ENCODE data around the gene PPP1R9B. TPM values are rescaled to one million over a fixed set of nuclear protein-coding genes. Genes with fewer than 3 reads are reported as not detected.

The PPP1R9B gene
- total and polyA plus RNA-seq, 2 of the 8 experiments (the other 6 are each of a cell fraction or from before 2014, with no cell fraction given) = 5.2 to 13.1 TPM

DNA sequence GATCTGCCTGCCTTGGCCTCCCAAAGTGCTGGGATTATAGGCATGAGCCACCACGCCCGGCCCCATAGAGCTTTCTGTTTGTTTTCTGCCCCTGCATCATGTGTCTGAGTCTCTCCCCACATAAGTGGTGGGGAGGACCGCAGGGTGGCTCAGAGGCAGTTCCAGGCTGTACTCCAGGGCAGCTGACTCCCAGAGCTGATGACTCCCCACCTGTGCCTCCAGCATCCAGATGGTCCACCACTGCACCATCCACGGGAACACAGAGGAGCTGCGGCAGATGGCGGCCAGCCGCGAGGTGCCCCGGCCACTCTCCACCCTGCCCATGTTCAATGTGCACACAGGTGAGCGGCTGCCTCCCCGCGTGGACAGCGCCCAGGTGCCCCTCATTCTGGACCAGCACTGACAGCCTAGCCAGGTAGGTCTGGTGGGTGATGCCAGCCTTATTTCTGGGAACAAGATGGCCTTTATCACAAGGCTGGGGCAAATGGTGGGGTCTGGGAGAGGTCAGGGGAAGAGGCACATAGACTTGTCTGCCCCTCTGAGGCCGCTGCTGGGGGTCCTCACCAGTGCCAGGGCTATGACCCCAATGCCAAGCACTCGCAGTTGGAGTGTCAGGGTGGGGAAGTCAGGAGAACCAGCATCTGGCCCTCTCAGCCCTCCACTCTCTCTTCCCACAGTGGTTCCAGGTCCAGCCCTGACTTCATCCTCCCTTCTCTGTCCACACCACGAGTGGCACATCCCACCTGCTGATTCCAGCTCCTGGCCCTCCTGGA lies 24.7 kb upstream of the PPP1R9B start:
- no peak overlapping the region for H2BK12ac ChIP-seq (ENCODE audit: low read depth, low read length)
- H3K79me1 ChIP-seq (ENCODE audit: low read depth, low read length) = no peaks in the 10 kb centered on the region
- H3K23me2 ChIP-seq (ENCODE audit: low read depth, low read length) = no peaks in the 10 kb centered on the region
- H3K18ac ChIP-seq (ENCODE audit: extremely low read depth, low read length) = no peak overlapping the region
- H2BK15ac ChIP-seq (ENCODE audit: low read length) = 0 out of 2 replicates have a peak overlapping the region, but pooled peaks have one; percentile 63
- H3K27me3 ChIP-seq (replicated peaks in 1 of 4; ENCODE audit: control insufficient read depth in 3 of 4, extremely low read depth in 1 of 4, insufficient read depth in 3 of 4, low read length in 3 of 4) = no peaks in the 10 kb centered on the region
- H4K20me1 ChIP-seq (replicated peaks in 1 of 2; ENCODE audit: control insufficient read depth in 1 of 2, insufficient read depth in 2 of 2, low read length in 2 of 2) = no peaks in the 10 kb centered on the region
- ChIA-PET POLR2A (ENCODE audit: partially characterized antibody) (no interaction called here), CTCF (ENCODE audit: partially characterized antibody) (interaction anchor here (0.7 to 17.0 kb wide), 9 partner anchors 9 to 122 kb away, joined by 3 to 299 read pairs (median 6); partner anchors contain the start of genes COL1A1 and SGCA)
- DNase-seq (ENCODE audit: low read depth in 1 of 2, low spot score in 2 of 2) (no peak), FAIRE-seq (no peak)
- no peak overlapping the region for H2BK5ac ChIP-seq (ENCODE audit: low read depth, low read length)
- no peaks in the 10 kb centered on the region for H3K36me3 ChIP-seq (ENCODE audit: control insufficient read depth in 2 of 4, insufficient read depth in 4 of 4, low read length in 3 of 4)
- H2AK5ac ChIP-seq (ENCODE audit: low read depth, low read length) = peak overlapping the region; percentile 25; the same call in 1 of the 2 replicates
- WGBS, 2 experiments (ENCODE audit: extremely low coverage in 1 of 2, insufficient coverage in 1 of 2, insufficient read length in 1 of 2, insufficient replicate concordance in 2 of 2, low coverage in 1 of 2, low lambda C conversion rate in 2 of 2, missing lambda C conversion rate in 1 of 2) = 93% methylated on average over 16 of the region's 16 CpGs; no CpG with 5 or more reads in 1 of the 2 experiments
- H3K27ac ChIP-seq (ENCODE audit: low read depth, low read length) = no peak overlapping the region
- H2BK120ac ChIP-seq (replicated peaks; ENCODE audit: low read depth, low read length) = no peak overlapping the region
- peak overlapping the region; percentile 3 for H4K8ac ChIP-seq (ENCODE audit: extremely low read depth, insufficient read depth, low read length)
- no peaks in the 10 kb centered on the region for H3K9me3 ChIP-seq (ENCODE audit: insufficient read depth in 2 of 2, low read depth in 1 of 2, low read length in 1 of 2)
- no peak overlapping the region for H3K4me3 ChIP-seq (ENCODE audit: extremely low read depth in 1 of 4, insufficient read depth in 2 of 4, low read depth in 3 of 4, low read length in 4 of 4)
- no peak overlapping the region for H3K4ac ChIP-seq (replicated peaks; ENCODE audit: insufficient read length, low read depth, low read length)
- H4K5ac ChIP-seq (ENCODE audit: insufficient read length, low read depth, low read length) = no peak overlapping the region
- H3K56ac ChIP-seq (replicated peaks; ENCODE audit: insufficient read length, low read depth, low read length) = no peak overlapping the region
- H3K14ac ChIP-seq (ENCODE audit: insufficient read length) = no peak overlapping the region
- H4K91ac ChIP-seq (replicated peaks; ENCODE audit: insufficient read length, low read length) = no peak overlapping the region
- H3K9ac ChIP-seq (replicated peaks in 1 of 4; ENCODE audit: extremely low read depth in 1 of 4, low read depth in 3 of 4, low read length in 3 of 4) = no peak overlapping the region
- H3K4me1 ChIP-seq (replicated peaks in 1 of 4; ENCODE audit: control insufficient read depth in 3 of 4, insufficient read depth in 4 of 4, low read length in 3 of 4) = peaks cover 4 to 20% (median 12%) of the 10 kb centered on the region in 4 experiments
- no peak overlapping the region for H3K23ac ChIP-seq (ENCODE audit: insufficient read length)
- 0 out of 2 replicates have a peak overlapping the region, but pooled peaks have one; percentile 40 for H2BK20ac ChIP-seq (ENCODE audit: low read length)
- no peak overlapping the region for H2AFZ ChIP-seq (ENCODE audit: low read length)
- no peak overlapping the region for H3K4me2 ChIP-seq (ENCODE audit: insufficient read depth in 1 of 2, low read depth in 2 of 2, low read length in 2 of 2)
- H3K79me2 ChIP-seq (ENCODE audit: control insufficient read depth in 1 of 2, insufficient read depth in 2 of 2, low read length in 2 of 2) = no peaks in the 10 kb centered on the region
- TF ChIP-seq TBP (IDR thresholded peaks at IDR 0.05; ENCODE audit: low read depth, low read length) = no peak
- TF ChIP-seq FOSL1 (IDR thresholded peaks at IDR 0.05; ENCODE audit: insufficient read depth, low read depth, low read length) = no peak
- no peak for TF ChIP-seq MAFK (IDR thresholded peaks at IDR 0.05; ENCODE audit: low read depth, low read length)
- TF ChIP-seq RNF2 (IDR thresholded peaks at IDR 0.05; ENCODE audit: borderline replicate concordance, low read depth, low read length, missing control alignments, poor library complexity, severe bottlenecking) = no peak
- no peak for TF ChIP-seq EGR1 (IDR thresholded peaks at IDR 0.05; ENCODE audit: borderline replicate concordance, low read depth, low read length)
- TF ChIP-seq, protein P1, sequence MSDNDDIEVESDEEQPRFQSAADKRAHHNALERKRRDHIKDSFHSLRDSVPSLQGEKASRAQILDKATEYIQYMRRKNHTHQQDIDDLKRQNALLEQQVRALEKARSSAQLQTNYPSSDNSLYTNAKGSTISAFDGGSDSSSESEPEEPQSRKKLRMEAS (IDR thresholded peaks at IDR 0.05) = no peak
- no peak for TF ChIP-seq SAP30 (IDR thresholded peaks at IDR 0.05; ENCODE audit: insufficient read depth, insufficient replicate concordance, low read length)
- no peak for TF ChIP-seq SRF (IDR thresholded peaks at IDR 0.05; ENCODE audit: low read depth, low read length)
- no peak for TF ChIP-seq RXRA (IDR thresholded peaks at IDR 0.05; ENCODE audit: insufficient read depth, low read depth, low read length)
- no peak for TF ChIP-seq CTBP2 (IDR thresholded peaks at IDR 0.05; ENCODE audit: borderline replicate concordance, insufficient read depth, insufficient read length, low read length)
- TF ChIP-seq CHD1 (IDR thresholded peaks at IDR 0.05; ENCODE audit: low read depth, low read length) = no peak
